Epithelial cell of esophagus (primary cell): ENCODE results near the gene NTM.

Source experiments
- DNase-seq: peaks from one replicate; pipeline ENCODE4 v3.0.0; 2010; ENCODE audit warnings: low read depth
- H3K4me3 ChIP-seq: 2 replicates; pipeline ENCODE4 v1.5.1; 2011; ENCODE audit warnings: mild to moderate bottlenecking, low read length, control low read depth
- TF ChIP-seq, protein P1 (sequence below): IDR thresholded peaks from 2 replicates; pipeline ENCODE4 v1.5.1; 2011; ENCODE audit warnings: low read depth, mild to moderate bottlenecking, low read length, control low read depth, inconsistent platforms; ENCODE audit not compliant: insufficient read depth; ENCODE audit errors: missing control alignments

Gene NTM

GRCh38 chr11:131739243-131739882, 368.9 kb downstream of the NTM start:
- TF ChIP-seq, protein P1, sequence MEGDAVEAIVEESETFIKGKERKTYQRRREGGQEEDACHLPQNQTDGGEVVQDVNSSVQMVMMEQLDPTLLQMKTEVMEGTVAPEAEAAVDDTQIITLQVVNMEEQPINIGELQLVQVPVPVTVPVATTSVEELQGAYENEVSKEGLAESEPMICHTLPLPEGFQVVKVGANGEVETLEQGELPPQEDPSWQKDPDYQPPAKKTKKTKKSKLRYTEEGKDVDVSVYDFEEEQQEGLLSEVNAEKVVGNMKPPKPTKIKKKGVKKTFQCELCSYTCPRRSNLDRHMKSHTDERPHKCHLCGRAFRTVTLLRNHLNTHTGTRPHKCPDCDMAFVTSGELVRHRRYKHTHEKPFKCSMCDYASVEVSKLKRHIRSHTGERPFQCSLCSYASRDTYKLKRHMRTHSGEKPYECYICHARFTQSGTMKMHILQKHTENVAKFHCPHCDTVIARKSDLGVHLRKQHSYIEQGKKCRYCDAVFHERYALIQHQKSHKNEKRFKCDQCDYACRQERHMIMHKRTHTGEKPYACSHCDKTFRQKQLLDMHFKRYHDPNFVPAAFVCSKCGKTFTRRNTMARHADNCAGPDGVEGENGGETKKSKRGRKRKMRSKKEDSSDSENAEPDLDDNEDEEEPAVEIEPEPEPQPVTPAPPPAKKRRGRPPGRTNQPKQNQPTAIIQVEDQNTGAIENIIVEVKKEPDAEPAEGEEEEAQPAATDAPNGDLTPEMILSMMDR = no peak
- no peak overlapping the region for H3K4me3 ChIP-seq
- DNase-seq = no peak

DNA sequence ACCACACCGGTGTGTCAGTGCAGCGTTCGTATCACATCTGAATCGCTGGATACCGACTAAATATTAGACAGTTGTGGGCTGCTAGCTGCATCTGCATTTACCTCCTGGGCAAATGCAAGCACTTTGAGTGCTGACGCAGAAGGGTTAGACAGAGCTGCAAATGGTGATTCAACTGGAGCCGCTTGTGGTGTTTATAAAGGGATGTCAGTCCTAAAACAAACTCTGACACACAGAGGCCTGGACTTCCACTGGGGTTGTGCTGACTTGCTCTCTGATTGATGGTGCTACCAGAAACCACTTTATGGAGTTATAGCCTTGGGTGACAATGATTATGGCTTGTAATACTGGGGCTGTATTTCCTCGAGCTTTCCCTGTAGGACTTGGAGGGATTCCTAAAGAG, 374.4 kb downstream of the NTM start:
- peak; percentile 58 for DNase-seq
- TF ChIP-seq, protein P1 = no peak
- H3K4me3 ChIP-seq = no peak overlapping the region

GRCh38 chr11:131745405-131745804, 375.0 kb downstream of the NTM start:
- H3K4me3 ChIP-seq = no peak overlapping the region
- peak; percentile 28 for DNase-seq
- TF ChIP-seq, protein P1 = no peak

DNA sequence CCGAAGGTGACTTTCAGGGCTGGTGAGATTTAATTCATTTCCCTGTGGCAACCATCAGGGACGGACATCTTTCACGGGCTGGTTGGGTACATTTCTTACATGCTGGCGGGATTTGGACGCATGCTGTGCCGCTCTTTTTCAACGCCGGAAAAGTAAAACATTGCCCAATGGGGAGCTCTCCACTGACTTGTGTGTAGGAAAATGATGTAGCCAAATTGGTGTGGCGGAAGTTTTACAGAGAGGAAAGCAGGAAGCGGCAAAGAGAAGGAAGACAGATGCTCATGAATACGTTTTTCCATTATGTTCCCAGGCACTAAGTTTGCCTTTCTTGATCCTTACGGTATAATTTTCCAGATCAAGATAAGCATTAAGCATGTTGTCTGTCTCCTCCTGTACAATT, 375.8 kb downstream of the NTM start:
- DNase-seq = no peak
- H3K4me3 ChIP-seq = no peak overlapping the region
- TF ChIP-seq, protein P1 = no peak

DNA sequence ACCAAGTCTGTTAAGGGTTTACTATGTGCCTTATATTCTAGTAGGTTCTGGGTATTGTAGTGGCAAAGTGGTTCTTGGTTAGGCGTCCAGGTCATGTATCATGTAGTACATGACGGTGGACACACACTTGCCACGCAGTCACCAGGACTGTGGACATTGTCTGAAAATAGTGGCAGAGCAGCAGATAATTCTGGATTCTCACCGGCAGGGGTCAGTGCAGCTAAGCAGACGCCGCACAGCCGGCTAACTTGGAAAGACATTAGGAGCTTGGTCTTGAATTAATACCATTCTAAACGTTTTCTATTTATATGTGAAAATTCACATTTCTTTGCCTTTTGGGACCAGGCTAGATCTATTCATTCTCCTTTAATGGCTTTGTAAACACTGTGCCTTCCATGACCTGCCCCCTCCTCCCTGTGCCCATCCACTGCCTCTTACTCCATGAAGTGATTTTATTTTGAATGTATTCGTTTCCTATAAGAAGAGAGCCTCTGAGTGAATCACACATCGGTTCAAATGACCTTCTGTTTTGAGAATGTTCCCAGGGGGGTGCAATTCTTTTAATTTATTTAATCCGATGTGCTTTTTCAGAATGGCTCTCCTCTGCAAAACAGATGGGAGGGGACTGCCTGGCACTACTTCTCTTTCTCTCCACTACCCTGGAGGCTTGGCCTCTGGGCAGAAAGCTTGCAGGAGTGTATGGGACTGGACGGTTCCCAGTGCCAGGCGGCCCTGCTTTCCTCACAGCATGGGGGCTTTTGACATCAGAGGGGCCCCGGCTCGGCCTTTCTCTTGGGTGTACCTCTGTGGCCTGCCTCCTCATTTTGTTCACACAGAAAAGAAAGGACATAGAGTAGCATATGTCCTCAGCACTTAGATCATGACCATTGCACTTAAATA, 378.0 kb downstream of the NTM start:
- peak; percentile 68 for DNase-seq
- TF ChIP-seq, protein P1 = peak; percentile 83
- H3K4me3 ChIP-seq = no peak overlapping the region

DNA sequence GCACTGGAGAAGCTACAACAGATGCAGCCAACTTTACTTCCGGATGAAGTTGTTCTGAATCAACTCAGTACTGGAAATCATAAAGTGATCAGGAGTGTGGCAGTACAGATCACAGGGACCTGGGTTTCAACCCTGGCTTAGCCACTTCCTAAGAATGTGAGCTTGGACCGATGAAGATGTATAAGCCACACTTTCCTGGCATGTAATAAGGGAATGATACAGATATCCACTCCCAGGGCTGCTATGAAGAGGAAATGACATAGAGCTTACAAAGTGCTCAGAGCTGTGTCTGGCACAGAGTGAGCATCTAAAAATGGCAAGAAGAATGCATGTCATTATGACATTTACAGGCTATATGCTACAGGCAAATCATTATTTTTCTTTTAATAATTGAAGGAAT, 378.7 kb downstream of the NTM start:
- H3K4me3 ChIP-seq = no peak overlapping the region
- peak; percentile 16 for DNase-seq
- TF ChIP-seq, protein P1 = no peak

GRCh38 chr11:131750152-131750551, 379.7 kb downstream of the NTM start:
- TF ChIP-seq, protein P1 = no peak
- DNase-seq = no peak
- no peak overlapping the region for H3K4me3 ChIP-seq
